ENCODE data around the gene NFATC1. TPM values are rescaled to one million over a fixed set of nuclear protein-coding genes. Genes with fewer than 3 reads are reported as not detected.

NFATC1 gene
- total RNA-seq, 1 experiment from 2014 or later = 0.10 TPM

GRCh38 chr18:79506191-79507075 lies 110.7 kb downstream of the NFATC1 start:
- no peak for DNase-seq (ENCODE audit: low read depth)

GRCh38 chr18:79507076-79507545 lies 111.4 kb downstream of the NFATC1 start:
- DNase-seq (ENCODE audit: low read depth) = no peak

GRCh38 chr18:79507546-79508480 lies 112.1 kb downstream of the NFATC1 start:
- no peak for DNase-seq (ENCODE audit: low read depth)

- no peak for DNase-seq (ENCODE audit: low read depth)
Observed at GRCh38 chr18:79508565-79509535, 113.1 kb downstream of the NFATC1 start.

- no peak for DNase-seq (ENCODE audit: low read depth)
Observed at GRCh38 chr18:79509536-79509930, 113.8 kb downstream of the NFATC1 start.

- no peak for DNase-seq (ENCODE audit: low read depth)
Observed at GRCh38 chr18:79510046-79510685, 114.4 kb downstream of the NFATC1 start.

- no peak for DNase-seq (ENCODE audit: low read depth)
Observed at GRCh38 chr18:79510731-79511241, 115.1 kb downstream of the NFATC1 start.

GRCh38 chr18:79511271-79511670 lies 115.5 kb downstream of the NFATC1 start:
- DNase-seq (ENCODE audit: low read depth) = no peak

- DNase-seq (ENCODE audit: low read depth) = no peak
Observed at GRCh38 chr18:79511671-79512301, 116.1 kb downstream of the NFATC1 start.

- no peak for DNase-seq (ENCODE audit: low read depth)
Observed at GRCh38 chr18:79512461-79513380, 117.0 kb downstream of the NFATC1 start.

GRCh38 chr18:79513381-79514081 lies 117.8 kb downstream of the NFATC1 start:
- no peak for DNase-seq (ENCODE audit: low read depth)

GRCh38 chr18:79515331-79515730 lies 119.6 kb downstream of the NFATC1 start:
- DNase-seq (ENCODE audit: low read depth) = no peak

GRCh38 chr18:79515944-79516351 lies 120.2 kb downstream of the NFATC1 start:
- no peak for DNase-seq (ENCODE audit: low read depth)

- no peak for DNase-seq (ENCODE audit: low read depth)
Observed at GRCh38 chr18:79516441-79516931, 120.8 kb downstream of the NFATC1 start.

GRCh38 chr18:79517341-79517740 lies 121.6 kb downstream of the NFATC1 start:
- DNase-seq (ENCODE audit: low read depth) = no peak

- no peak for DNase-seq (ENCODE audit: low read depth)
Observed at GRCh38 chr18:79518028-79518682, 122.4 kb downstream of the NFATC1 start.

GRCh38 chr18:79518683-79519128 lies 123.0 kb downstream of the NFATC1 start:
- DNase-seq (ENCODE audit: low read depth) = no peak
